Psoas muscle (tissue), 8 donors: Measurements from ENCODE around the gene VAT1L. TPM values are rescaled to one million over a fixed set of nuclear protein-coding genes. Genes with fewer than 3 reads are reported as not detected.

ENCODE experiments used
- ATAC-seq, 4 donors: fragments of 200-7000 bp; cut with Tn5 transposase; one replicate each; pipeline ENCODE4 v1.9.1; 2020; ENCODE audit warnings: moderate library complexity in 3 of 4, mild to moderate bottlenecking in 2 of 4
- DNase-seq, 2 donors: peaks; one replicate each; pipeline ENCODE4 v3.0.0-alpha.2; 2020
- H3K27ac ChIP-seq: fragments of 200-600 bp; one replicate; pipeline ENCODE4 v1.8.0; 2022
- H3K27me3 ChIP-seq, 3 donors: fragments of 200-600 bp in 1 of 3; one replicate each; pipeline versions ENCODE4 v1.6.1 to v1.8.0; 2013 to 2022; ENCODE audit warnings: low read length in 2 of 3, mild to moderate bottlenecking in 2 of 3, moderate library complexity in 1 of 3; ENCODE audit not compliant: insufficient read depth in 3 of 3
- H3K36me3 ChIP-seq, 2 donors: fragments of 200-600 bp in 1 of 2; one replicate each; pipeline versions ENCODE4 v1.6.1 to v1.8.0; 2013 to 2022; ENCODE audit warnings: low read depth in 1 of 2, mild to moderate bottlenecking in 1 of 2, moderate library complexity in 1 of 2; ENCODE audit not compliant: insufficient read depth in 1 of 2
- H3K4me1 ChIP-seq: fragments of 200-600 bp; one replicate; pipeline ENCODE4 v1.8.0; 2022
- H3K4me3 ChIP-seq: fragments of 200-600 bp; one replicate; pipeline ENCODE4 v1.8.0; 2022; ENCODE audit warnings: mild to moderate bottlenecking
- H3K9me3 ChIP-seq: fragments of 200-600 bp; one replicate; pipeline ENCODE4 v1.8.0; 2022
- WGBS, 3 donors: extraction: QIAGEN DNeasy Blood & Tissue Kit; methylation state at CpG; one replicate each; pipeline versions ENCODE4 v1.1.6 to v1.1.7; 2013; 5-methylcytosine and 5-hydroxymethylcytosine counted together
- intact Hi-C, 2 donors: fragments of 100-400 bp; cut with DNase I; formaldehyde crosslinking; loops; one replicate each; pipeline versions ENCODE4 v1.11.0 to v1.14.2; 2022
- polyA plus RNA-seq, 3 donors: library from polyadenylated mRNA; stranded (reverse); fragments of 200-250 nt; gene quantifications; one replicate each; pipeline ENCODE4 v1.2.3, GENCODE V29; 2013
- total RNA-seq, 4 donors: library from RNA; stranded (reverse); fragmentation: NEBNext Ultra II Directional in 2 of 4; extraction: Animal tissue kit (Norgen Biotek cat#: 25700) in 2 of 4; gene quantifications; one replicate each; pipeline versions ENCODE4 v1.2.1 to v1.2.4, GENCODE V29; 2021 to 2023
- TF ChIP-seq, protein P1 (sequence below): fragments of 200-600 bp; IDR thresholded peaks from one replicate; pipeline ENCODE4 v1.8.0; 2022; ENCODE audit warnings: antibody characterized with exemption
- donor health status: healthy with polysubstance abuse.
- donor health status: DM: no; HTN: no; CAD: no; lungs with moderate emphysema.
- donor health status: Bipolar disorder and iron deficiency.
- donor health status: healthy.
- donor health status: DM: yes; HTN: yes; CAD: no.
- donor health status: DM: no; HTN: no; CAD: no.
- donor health status: DM: no; HTN: no; CAD: no.
- donor health status: DM: yes; HTN: yes; CAD: no.

The VAT1L gene
- total and polyA plus RNA-seq, 7 donors = 0.03 to 0.20 (median 0.09) TPM; not detected in 3

DNA sequence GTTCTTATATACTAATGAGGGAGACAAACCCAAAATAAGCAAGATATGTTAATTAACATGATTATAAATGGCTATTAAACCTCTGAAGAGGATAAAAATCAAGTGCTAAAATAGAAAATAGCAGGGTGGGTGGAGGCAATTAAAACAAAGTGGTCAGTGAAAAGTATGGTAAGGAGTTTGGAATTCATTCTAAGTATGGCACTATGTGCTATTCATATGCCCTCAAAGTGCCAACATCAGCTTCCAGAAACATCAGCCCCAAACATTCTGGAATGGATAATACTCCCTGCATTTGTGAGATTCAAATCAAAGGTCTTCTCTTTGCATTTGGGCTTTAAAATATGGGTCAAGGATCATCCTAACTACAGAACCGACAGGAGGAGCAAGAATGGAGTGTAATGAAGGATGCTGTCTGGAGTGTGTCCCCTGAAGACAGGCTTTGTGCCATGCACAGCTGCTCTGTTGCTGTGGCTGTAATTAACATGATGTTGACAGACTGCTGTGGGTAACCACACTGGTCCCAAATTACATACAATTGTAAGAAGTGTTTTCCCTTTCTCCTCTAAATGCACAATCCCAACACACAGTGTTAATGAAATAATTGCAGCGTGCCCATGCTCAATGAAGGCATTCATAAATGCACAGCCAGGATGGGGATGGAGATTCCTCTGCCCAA lies 93.1 kb downstream of the VAT1L start:
- 41 to 47% (median 43%) methylated on average over 2 of the region's 2 CpGs for WGBS, 3 donors
- TF ChIP-seq, protein P1, sequence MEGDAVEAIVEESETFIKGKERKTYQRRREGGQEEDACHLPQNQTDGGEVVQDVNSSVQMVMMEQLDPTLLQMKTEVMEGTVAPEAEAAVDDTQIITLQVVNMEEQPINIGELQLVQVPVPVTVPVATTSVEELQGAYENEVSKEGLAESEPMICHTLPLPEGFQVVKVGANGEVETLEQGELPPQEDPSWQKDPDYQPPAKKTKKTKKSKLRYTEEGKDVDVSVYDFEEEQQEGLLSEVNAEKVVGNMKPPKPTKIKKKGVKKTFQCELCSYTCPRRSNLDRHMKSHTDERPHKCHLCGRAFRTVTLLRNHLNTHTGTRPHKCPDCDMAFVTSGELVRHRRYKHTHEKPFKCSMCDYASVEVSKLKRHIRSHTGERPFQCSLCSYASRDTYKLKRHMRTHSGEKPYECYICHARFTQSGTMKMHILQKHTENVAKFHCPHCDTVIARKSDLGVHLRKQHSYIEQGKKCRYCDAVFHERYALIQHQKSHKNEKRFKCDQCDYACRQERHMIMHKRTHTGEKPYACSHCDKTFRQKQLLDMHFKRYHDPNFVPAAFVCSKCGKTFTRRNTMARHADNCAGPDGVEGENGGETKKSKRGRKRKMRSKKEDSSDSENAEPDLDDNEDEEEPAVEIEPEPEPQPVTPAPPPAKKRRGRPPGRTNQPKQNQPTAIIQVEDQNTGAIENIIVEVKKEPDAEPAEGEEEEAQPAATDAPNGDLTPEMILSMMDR = no peak
- Histone ChIP-seq H3K4me3 (no peak overlapping the region), H3K27ac (no peak overlapping the region), H3K27me3 (no peaks in the 10 kb centered on the region), H3K4me1 (no peaks in the 10 kb centered on the region), H3K9me3 (no peaks in the 10 kb centered on the region), H3K36me3 (no peaks in the 10 kb centered on the region)
- no peak for ATAC-seq
- intact Hi-C loops = no loop called here
- no peak for DNase-seq

DNA sequence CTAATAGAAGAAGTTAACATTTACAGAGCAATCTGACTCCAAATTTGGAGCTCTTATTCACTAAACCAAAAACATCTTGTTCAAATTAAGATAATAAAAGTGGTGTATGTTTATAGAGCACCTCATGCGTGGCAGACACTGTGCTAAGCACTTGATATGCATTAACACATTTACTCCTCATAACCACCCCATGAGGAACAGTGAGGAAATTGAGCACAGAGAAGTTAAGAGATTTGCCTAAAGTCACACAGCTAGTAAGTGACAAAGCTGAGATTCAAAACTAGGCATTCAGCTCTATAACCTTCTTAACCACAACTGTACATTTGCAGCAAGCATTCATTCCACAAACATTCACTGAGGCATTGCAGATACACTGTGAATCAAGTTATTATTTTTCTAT lies 94.0 kb downstream of the VAT1L start:
- H3K27ac ChIP-seq = no peak overlapping the region
- intact Hi-C loops = no loop called here
- H3K4me3 ChIP-seq = no peak overlapping the region
- ATAC-seq = no peak
- H3K4me1 ChIP-seq = no peaks in the 10 kb centered on the region
- no peaks in the 10 kb centered on the region for H3K9me3 ChIP-seq
- DNase-seq = no peak
- no peaks in the 10 kb centered on the region for H3K27me3 ChIP-seq
- H3K36me3 ChIP-seq = no peaks in the 10 kb centered on the region
- WGBS, 3 donors = 81 to 90% (median 86%) methylated on average over 1 of the region's 1 CpG
- TF ChIP-seq, protein P1 = no peak

DNA sequence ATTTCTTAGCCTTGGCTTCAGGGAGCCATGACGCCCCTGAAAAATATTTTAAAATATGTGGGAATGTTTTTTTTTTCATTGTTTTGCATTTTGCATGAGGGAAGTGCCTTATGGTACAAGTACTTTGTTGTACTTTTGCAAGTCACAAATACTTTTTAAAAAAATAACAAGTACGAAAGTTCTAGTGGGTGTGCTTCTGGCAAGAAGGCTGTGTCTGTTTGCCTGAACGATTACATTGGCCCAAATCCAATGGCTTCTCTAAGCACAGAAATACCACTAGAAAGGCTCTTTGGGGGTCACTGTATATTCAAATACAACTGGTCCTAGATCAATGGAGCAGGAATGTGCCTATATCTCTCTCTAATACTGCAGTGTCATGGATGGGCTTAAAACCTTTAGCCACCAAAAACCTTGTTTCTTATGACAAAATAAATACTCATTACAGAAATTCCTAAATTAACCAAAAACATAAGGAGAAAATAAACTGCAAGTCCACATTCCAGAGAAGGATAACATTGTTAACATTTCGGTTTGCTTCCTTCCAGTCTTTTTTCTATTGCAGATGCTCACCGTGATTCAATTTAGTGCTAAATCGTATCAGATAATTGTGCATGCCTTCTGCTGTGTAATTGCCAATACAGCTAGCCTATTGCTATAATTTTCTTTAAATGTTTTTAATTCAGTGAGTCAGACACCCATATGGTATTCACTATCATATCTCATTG lies 97.4 kb downstream of the VAT1L start:
- intact Hi-C loops = no loop called here

DNA sequence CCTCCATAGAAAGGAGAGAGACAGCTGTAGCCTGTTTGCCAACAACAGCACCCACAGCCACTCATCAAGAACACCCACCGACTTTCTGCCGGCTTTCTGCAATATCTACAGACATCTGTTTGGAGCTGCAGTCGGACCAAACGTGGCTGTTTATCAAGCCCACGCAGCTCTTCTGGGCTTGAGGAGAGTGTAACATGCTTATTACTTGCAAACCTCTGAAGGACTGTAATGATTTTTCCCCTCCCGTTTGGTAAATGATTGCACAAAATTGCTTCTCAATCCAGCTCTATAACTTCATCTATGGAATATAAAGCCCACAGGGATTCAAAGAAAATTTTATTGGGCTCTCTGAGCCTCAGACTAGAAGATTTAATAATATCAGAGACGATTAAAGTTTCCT lies 100.5 kb downstream of the VAT1L start:
- TF ChIP-seq, protein P1 = no peak
- WGBS, 3 donors = 19 to 39% (median 30%) methylated on average over 7 of the region's 7 CpGs
- intact Hi-C loops = no loop called here
- Histone ChIP-seq H3K36me3 (no peaks in the 10 kb centered on the region), H3K27ac (no peak overlapping the region), H3K4me1 (no peaks in the 10 kb centered on the region), H3K9me3 (no peaks in the 10 kb centered on the region), H3K4me3 (no peak overlapping the region), H3K27me3 (no peaks in the 10 kb centered on the region)
- DNase-seq (no peak), ATAC-seq (no peak)

More for the DNA sequence above, 97.4 kb downstream of the VAT1L start:
- 53 to 59% (median 57%) methylated on average over 6 of the region's 6 CpGs for WGBS, 3 donors
- Histone ChIP-seq H3K4me1 (no peaks in the 10 kb centered on the region), H3K4me3 (no peak overlapping the region), H3K27ac (no peak overlapping the region), H3K9me3 (no peaks in the 10 kb centered on the region), H3K36me3 (no peaks in the 10 kb centered on the region), H3K27me3 (no peaks in the 10 kb centered on the region)
- ATAC-seq (no peak), DNase-seq (no peak)
- TF ChIP-seq, protein P1 = no peak
